Stimulated activated effector memory CD8-positive, alpha-beta T cell treated with anti-CD3 and anti-CD28 coated beads, Interleukin-12 subunit alpha, Interleukin-12 subunit beta, amount 100 ng/mL, for 72 hours (primary cell): ENCODE data around the gene BHMT2.

Source experiments
- ATAC-seq: fragments of 150-1000 bp; cut with Tn5 transposase; 2 replicates; pipeline ENCODE4 v1.10.0; 2021
- DNase-seq, 2 donors: peaks; one replicate each; pipeline ENCODE4 v3.0.0; 2021 to 2022; ENCODE audit warnings: low spot score in 2 of 2
- H3K27ac Mint-ChIP-seq: one replicate; pipeline ENCODE4 v1.8.0; 2022; ENCODE audit warnings: mild to moderate bottlenecking, mixed read lengths
- H3K36me3 Mint-ChIP-seq: one replicate; pipeline ENCODE4 v1.8.0; 2022; ENCODE audit warnings: mild to moderate bottlenecking, mixed read lengths
- H3K4me1 Mint-ChIP-seq: one replicate; pipeline ENCODE4 v1.8.0; 2022; ENCODE audit warnings: mixed read lengths
- H3K4me3 Mint-ChIP-seq: one replicate; pipeline ENCODE4 v1.8.0; 2022; ENCODE audit warnings: mild to moderate bottlenecking, mixed read lengths
- H3K9me3 Mint-ChIP-seq: one replicate; pipeline ENCODE4 v1.8.0; 2022; ENCODE audit warnings: mixed read lengths

The BHMT2 gene

GRCh38 chr5:79130781-79131180 is 61.2 kb downstream of the BHMT2 start:
- Mint-ChIP-seq H3K4me1 (peaks cover 16% of the 10 kb centered on the region), H3K9me3 (no peaks in the 10 kb centered on the region), H3K4me3 (no peak overlapping the region), H3K36me3 (no peaks in the 10 kb centered on the region), H3K27ac (no peak overlapping the region)
- ATAC-seq (no peak), DNase-seq (no peak)

- H3K4me1 Mint-ChIP-seq = peaks cover 16% of the 10 kb centered on the region
- peak overlapping the region; percentile 89 for H3K27ac Mint-ChIP-seq
- H3K4me3 Mint-ChIP-seq = peak overlapping the region; percentile 57
- DNase-seq (no peak), ATAC-seq (no peak)
- no peaks in the 10 kb centered on the region for H3K9me3 Mint-ChIP-seq
- no peaks in the 10 kb centered on the region for H3K36me3 Mint-ChIP-seq
Observed at GRCh38 chr5:79133121-79133656, 63.6 kb downstream of the BHMT2 start.

GRCh38 chr5:79133657-79134451 is 64.3 kb downstream of the BHMT2 start:
- H3K36me3 Mint-ChIP-seq = no peaks in the 10 kb centered on the region
- peak overlapping the region; percentile 57 for H3K4me3 Mint-ChIP-seq
- peak; percentile 52 to 80 for DNase-seq
- no peaks in the 10 kb centered on the region for H3K9me3 Mint-ChIP-seq
- H3K27ac Mint-ChIP-seq = peak overlapping the region; percentile 89
- ATAC-seq = peak; percentile 77
- H3K4me1 Mint-ChIP-seq = peaks cover 16% of the 10 kb centered on the region

GRCh38 chr5:79135790-79136553 is 66.4 kb downstream of the BHMT2 start:
- ATAC-seq (no peak), DNase-seq (no peak)
- Mint-ChIP-seq H3K4me1 (peaks cover 16% of the 10 kb centered on the region), H3K4me3 (no peak overlapping the region), H3K36me3 (no peaks in the 10 kb centered on the region), H3K9me3 (no peaks in the 10 kb centered on the region), H3K27ac (no peak overlapping the region)

- no peak overlapping the region for H3K4me3 Mint-ChIP-seq
- H3K27ac Mint-ChIP-seq = no peak overlapping the region
- ATAC-seq (no peak), DNase-seq (no peak)
- no peaks in the 10 kb centered on the region for H3K9me3 Mint-ChIP-seq
- no peaks in the 10 kb centered on the region for H3K36me3 Mint-ChIP-seq
- H3K4me1 Mint-ChIP-seq = peaks cover 16% of the 10 kb centered on the region
Observed at GRCh38 chr5:79136618-79137017, 67.1 kb downstream of the BHMT2 start.
